ENCODE measurements around the gene MIF4GD.

Gene MIF4GD

DNA sequence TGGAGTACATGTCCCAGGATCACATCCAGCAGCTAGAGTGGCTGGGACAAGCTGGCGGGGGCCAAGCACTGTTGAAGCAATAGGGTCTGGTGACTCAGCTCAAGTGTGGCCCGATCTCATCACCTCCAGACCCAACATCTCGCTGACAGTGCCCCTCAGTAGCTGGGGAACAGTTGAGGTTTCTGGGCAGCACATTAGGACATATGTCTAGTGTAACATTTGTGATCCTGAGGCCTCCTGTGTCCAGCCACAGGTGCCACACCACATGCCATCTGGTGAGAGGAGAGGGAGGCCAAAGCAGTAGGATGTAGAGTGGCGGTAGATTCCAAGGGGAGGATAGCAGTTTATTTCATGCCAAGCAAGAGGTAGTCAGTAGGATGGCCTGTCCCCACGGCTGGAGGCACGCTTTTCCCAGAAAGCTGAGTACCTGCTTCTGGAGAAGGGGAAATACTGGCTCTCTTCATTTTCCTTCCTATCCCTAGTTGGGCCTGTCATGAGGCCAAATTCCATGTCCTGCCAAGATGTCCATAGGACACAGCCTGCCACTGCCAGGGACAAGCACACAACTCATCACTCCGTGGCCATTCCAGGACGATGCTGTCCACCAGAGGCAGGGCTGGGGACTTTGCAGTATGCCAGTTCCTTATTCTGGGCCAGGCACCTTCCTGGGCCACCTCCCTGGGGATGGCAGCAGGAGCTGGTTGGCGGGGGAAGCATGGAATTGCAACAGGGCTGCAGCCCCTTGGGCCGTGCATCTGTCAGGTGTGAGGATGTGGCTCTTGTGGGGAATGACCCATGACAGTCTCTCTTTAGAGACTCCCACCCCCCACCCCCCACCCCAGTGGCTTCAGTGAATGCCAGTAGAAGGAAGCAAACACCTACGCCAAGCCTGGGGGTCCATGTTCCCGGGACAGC is 33.7 kb downstream of the MIF4GD start:
- no peak for DNase-seq
- ChIA-PET POLR2A (interaction anchor here (0.5 to 0.6 kb wide), 3 partner anchors 14 to 24 kb away, joined by 3 to 6 read pairs (median 3); partner anchors contain the start of genes GGA3 and MRPS7), CTCF (interaction anchor here (0.9 to 7.5 kb wide), 15 partner anchors 7 to 276 kb away, joined by 3 to 50 read pairs (median 4); partner anchors contain the start of genes GGA3, MIF4GD and MRPS7)
- H3K4me3 ChIP-seq (ENCODE audit: control insufficient read depth in 1 of 7, extremely low read depth in 1 of 7, insufficient read depth in 4 of 7, low read depth in 2 of 7, low read length in 6 of 7) = no peak overlapping the region
- WGBS (ENCODE audit: insufficient coverage) = 94% methylated on average over 9 of the region's 12 CpGs
- H3K9me3 ChIP-seq (ENCODE audit: control extremely low read depth in 1 of 5, control insufficient read depth in 4 of 5, insufficient read depth in 2 of 5, low read depth in 1 of 5, low read length in 4 of 5) = no peaks in the 10 kb centered on the region
- H3K27ac ChIP-seq (ENCODE audit: insufficient read depth in 1 of 2, low read depth in 1 of 2, low read length in 2 of 2, poor library complexity in 1 of 2, severe bottlenecking in 2 of 2) = no peak overlapping the region
- peaks cover 17 to 90% (median 69%) of the 10 kb centered on the region in 4 experiments for H3K36me3 ChIP-seq (ENCODE audit: control insufficient read depth in 4 of 4, insufficient read depth in 4 of 4, low read length in 3 of 4)
- H3K4me1 ChIP-seq (ENCODE audit: control extremely low read depth in 1 of 4, control insufficient read depth in 4 of 4, insufficient read depth in 4 of 4, low read length in 3 of 4) = no peaks in the 10 kb centered on the region
- no peaks in the 10 kb centered on the region for H3K27me3 ChIP-seq (replicated peaks in 2 of 5; ENCODE audit: control insufficient read depth in 4 of 5, insufficient read depth in 5 of 5, low read length in 4 of 5)

DNA sequence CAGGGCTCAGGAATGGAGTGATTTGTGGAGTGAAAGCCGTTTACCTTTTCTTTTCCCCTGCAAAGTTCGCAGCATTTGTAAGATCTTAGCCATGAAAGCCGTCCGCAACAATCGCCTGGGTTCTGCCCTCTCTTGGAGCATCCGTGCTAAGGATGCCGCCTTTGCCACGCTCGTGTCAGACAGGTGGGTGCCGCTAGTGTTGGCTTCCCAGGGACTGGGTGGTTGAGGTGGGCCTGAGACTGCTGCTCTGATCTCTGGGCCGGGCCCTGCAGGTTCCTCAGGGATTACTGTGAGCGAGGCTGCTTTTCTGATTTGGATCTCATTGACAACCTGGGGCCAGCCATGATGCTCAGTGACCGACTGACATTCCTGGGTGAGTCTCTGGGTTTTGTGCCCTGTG is 38.2 kb downstream of the MIF4GD start:
- CTCF ChIA-PET = interaction anchor here (0.6 to 5.1 kb wide), 5 partner anchors 8 to 34 kb away, joined by 3 to 50 read pairs (median 5); no protein-coding TSS in a partner anchor
- H3K4me1 ChIP-seq (ENCODE audit: control extremely low read depth in 1 of 4, control insufficient read depth in 4 of 4, insufficient read depth in 4 of 4, low read length in 3 of 4) = no peaks in the 10 kb centered on the region
- H3K9me3 ChIP-seq (ENCODE audit: control extremely low read depth in 1 of 5, control insufficient read depth in 4 of 5, insufficient read depth in 2 of 5, low read depth in 1 of 5, low read length in 4 of 5) = no peaks in the 10 kb centered on the region
- WGBS (ENCODE audit: insufficient coverage) = 94% methylated on average over 13 of the region's 13 CpGs
- POLR2A ChIA-PET = no interaction called here
- no peak overlapping the region for H3K4me3 ChIP-seq (ENCODE audit: control insufficient read depth in 1 of 7, extremely low read depth in 1 of 7, insufficient read depth in 4 of 7, low read depth in 2 of 7, low read length in 6 of 7)
- no peak overlapping the region for H3K27ac ChIP-seq (ENCODE audit: insufficient read depth in 1 of 2, low read depth in 1 of 2, low read length in 2 of 2, poor library complexity in 1 of 2, severe bottlenecking in 2 of 2)
- peaks cover 22 to 86% (median 67%) of the 10 kb centered on the region in 4 experiments for H3K36me3 ChIP-seq (ENCODE audit: control insufficient read depth in 4 of 4, insufficient read depth in 4 of 4, low read length in 3 of 4)
- no peaks in the 10 kb centered on the region for H3K27me3 ChIP-seq (replicated peaks in 2 of 5; ENCODE audit: control insufficient read depth in 4 of 5, insufficient read depth in 5 of 5, low read length in 4 of 5)
- DNase-seq = no peak

DNA sequence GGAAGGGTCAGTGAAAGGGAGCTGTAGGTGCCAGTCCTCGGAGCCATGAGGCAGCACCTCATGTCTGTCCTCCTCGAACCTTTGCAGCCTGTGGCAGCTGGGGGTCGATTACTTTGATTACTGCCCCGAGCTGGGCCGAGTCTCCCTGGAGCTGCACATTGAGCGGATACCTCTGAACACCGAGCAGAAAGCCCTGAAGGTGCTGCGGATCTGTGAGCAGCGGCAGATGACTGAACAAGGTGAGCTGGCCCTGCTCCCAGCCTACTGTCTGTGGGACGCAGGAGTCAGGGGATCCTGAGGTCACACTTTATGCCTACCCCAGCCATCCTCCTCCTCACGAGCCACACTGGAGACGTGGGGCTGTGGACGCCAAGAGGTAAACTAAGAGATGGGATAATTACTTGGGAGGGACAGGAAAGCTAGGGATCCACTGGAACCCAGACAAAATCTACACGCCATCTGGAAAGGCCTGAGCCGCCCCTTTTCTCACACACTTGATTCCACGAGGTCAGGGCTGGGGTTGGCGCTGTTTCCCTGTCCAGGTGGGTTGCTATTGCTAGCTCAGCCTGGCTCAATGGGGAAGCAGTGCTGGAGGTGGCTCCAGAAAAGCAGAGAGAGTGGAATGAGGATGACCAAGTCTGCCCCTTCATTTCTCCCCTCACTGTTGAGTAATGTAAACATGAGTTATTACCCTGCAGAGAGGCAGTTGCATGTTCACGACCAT is 39.1 kb downstream of the MIF4GD start:
- POLR2A ChIA-PET = no interaction called here
- DNase-seq = no peak
- CTCF ChIA-PET = interaction anchor here (0.6 to 5.1 kb wide), 7 partner anchors 9 to 120 kb away, joined by 3 to 50 read pairs (median 4); no protein-coding TSS in a partner anchor
- H3K9me3 ChIP-seq (ENCODE audit: control extremely low read depth in 1 of 5, control insufficient read depth in 4 of 5, insufficient read depth in 2 of 5, low read depth in 1 of 5, low read length in 4 of 5) = no peaks in the 10 kb centered on the region
- H3K4me3 ChIP-seq (ENCODE audit: control insufficient read depth in 1 of 7, extremely low read depth in 1 of 7, insufficient read depth in 4 of 7, low read depth in 2 of 7, low read length in 6 of 7) = no peak overlapping the region
- WGBS (ENCODE audit: insufficient coverage) = 99% methylated on average over 12 of the region's 18 CpGs
- peaks cover 20 to 81% (median 60%) of the 10 kb centered on the region in 4 experiments for H3K36me3 ChIP-seq (ENCODE audit: control insufficient read depth in 4 of 4, insufficient read depth in 4 of 4, low read length in 3 of 4)
- no peaks in the 10 kb centered on the region for H3K4me1 ChIP-seq (ENCODE audit: control extremely low read depth in 1 of 4, control insufficient read depth in 4 of 4, insufficient read depth in 4 of 4, low read length in 3 of 4)
- no peak overlapping the region for H3K27ac ChIP-seq (ENCODE audit: insufficient read depth in 1 of 2, low read depth in 1 of 2, low read length in 2 of 2, poor library complexity in 1 of 2, severe bottlenecking in 2 of 2)
- H3K27me3 ChIP-seq (replicated peaks in 2 of 5; ENCODE audit: control insufficient read depth in 4 of 5, insufficient read depth in 5 of 5, low read length in 4 of 5) = no peaks in the 10 kb centered on the region

DNA sequence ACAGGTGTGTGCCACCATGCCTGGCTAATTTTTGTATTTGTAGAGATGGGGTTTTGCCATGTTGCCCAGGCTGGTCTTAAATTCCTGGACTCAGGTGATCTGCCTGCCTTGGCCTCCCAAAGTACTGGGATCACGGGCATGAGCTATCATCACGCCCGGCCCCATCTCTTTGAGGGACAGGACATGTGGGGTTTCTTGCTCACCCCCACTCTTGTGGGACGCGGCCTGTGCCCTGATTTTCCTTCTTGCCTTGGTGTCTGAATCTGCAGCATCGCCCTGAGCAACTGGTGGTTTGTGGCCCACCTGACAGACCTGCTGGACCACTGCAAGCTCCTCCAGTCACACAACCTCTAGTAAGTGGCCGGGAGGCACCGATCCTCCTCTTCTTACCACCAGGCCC is 40.0 kb downstream of the MIF4GD start:
- Histone ChIP-seq H3K9me3 (ENCODE audit: control extremely low read depth in 1 of 5, control insufficient read depth in 4 of 5, insufficient read depth in 2 of 5, low read depth in 1 of 5, low read length in 4 of 5) (no peaks in the 10 kb centered on the region), H3K27me3 (replicated peaks in 2 of 5; ENCODE audit: control insufficient read depth in 4 of 5, insufficient read depth in 5 of 5, low read length in 4 of 5) (no peaks in the 10 kb centered on the region), H3K27ac (ENCODE audit: insufficient read depth in 1 of 2, low read depth in 1 of 2, low read length in 2 of 2, poor library complexity in 1 of 2, severe bottlenecking in 2 of 2) (peak overlapping the region in 1 of 2 experiments; percentile 6), H3K36me3 (ENCODE audit: control insufficient read depth in 4 of 4, insufficient read depth in 4 of 4, low read length in 3 of 4) (peaks cover 23 to 81% (median 64%) of the 10 kb centered on the region in 4 experiments), H3K4me1 (ENCODE audit: control extremely low read depth in 1 of 4, control insufficient read depth in 4 of 4, insufficient read depth in 4 of 4, low read length in 3 of 4) (no peaks in the 10 kb centered on the region), H3K4me3 (ENCODE audit: control insufficient read depth in 1 of 7, extremely low read depth in 1 of 7, insufficient read depth in 4 of 7, low read depth in 2 of 7, low read length in 6 of 7) (no peak overlapping the region)
- 98% methylated on average over 6 of the region's 8 CpGs for WGBS (ENCODE audit: insufficient coverage)
- DNase-seq = no peak
- ChIA-PET CTCF (interaction anchor here (1.5 to 5.1 kb wide), 5 partner anchors 10 to 270 kb away, joined by 3 to 50 read pairs (median 4); no protein-coding TSS in a partner anchor), POLR2A (no interaction called here)

DNA sequence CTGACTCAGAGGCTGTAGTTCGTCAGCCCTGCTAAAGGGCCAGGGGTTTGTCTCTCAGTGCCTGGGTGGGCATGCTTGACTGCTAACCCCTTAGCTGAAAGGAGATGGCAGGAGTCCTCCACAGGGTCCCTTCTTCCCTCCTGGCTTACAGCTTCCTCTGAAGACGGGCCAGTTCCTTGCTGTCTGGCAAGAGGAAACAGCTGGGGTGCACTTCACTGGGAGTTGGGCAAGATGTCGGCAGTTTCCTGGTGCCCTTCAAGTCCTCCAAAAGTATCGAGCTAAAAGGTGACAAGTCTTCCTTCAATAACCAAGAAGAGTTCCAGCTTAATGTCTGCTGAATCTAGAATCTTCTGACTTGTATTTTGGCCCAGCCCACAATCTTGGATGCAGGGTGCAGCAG is 42.2 kb downstream of the MIF4GD start:
- H3K36me3 ChIP-seq (ENCODE audit: control insufficient read depth in 4 of 4, insufficient read depth in 4 of 4, low read length in 3 of 4) = peaks cover 20 to 80% (median 63%) of the 10 kb centered on the region in 4 experiments
- no peaks in the 10 kb centered on the region for H3K27me3 ChIP-seq (replicated peaks in 2 of 5; ENCODE audit: control insufficient read depth in 4 of 5, insufficient read depth in 5 of 5, low read length in 4 of 5)
- no peak overlapping the region for H3K27ac ChIP-seq (ENCODE audit: insufficient read depth in 1 of 2, low read depth in 1 of 2, low read length in 2 of 2, poor library complexity in 1 of 2, severe bottlenecking in 2 of 2)
- no peaks in the 10 kb centered on the region for H3K4me1 ChIP-seq (ENCODE audit: control extremely low read depth in 1 of 4, control insufficient read depth in 4 of 4, insufficient read depth in 4 of 4, low read length in 3 of 4)
- no peak overlapping the region for H3K4me3 ChIP-seq (ENCODE audit: control insufficient read depth in 1 of 7, extremely low read depth in 1 of 7, insufficient read depth in 4 of 7, low read depth in 2 of 7, low read length in 6 of 7)
- POLR2A ChIA-PET = no interaction called here
- H3K9me3 ChIP-seq (ENCODE audit: control extremely low read depth in 1 of 5, control insufficient read depth in 4 of 5, insufficient read depth in 2 of 5, low read depth in 1 of 5, low read length in 4 of 5) = no peaks in the 10 kb centered on the region
- DNase-seq = no peak
- CTCF ChIA-PET = interaction anchor here (0.6 to 5.1 kb wide), 5 partner anchors 8 to 169 kb away, joined by 3 to 50 read pairs (median 3); no protein-coding TSS in a partner anchor
- 61% methylated on average over 2 of the region's 4 CpGs for WGBS (ENCODE audit: insufficient coverage)

DNA sequence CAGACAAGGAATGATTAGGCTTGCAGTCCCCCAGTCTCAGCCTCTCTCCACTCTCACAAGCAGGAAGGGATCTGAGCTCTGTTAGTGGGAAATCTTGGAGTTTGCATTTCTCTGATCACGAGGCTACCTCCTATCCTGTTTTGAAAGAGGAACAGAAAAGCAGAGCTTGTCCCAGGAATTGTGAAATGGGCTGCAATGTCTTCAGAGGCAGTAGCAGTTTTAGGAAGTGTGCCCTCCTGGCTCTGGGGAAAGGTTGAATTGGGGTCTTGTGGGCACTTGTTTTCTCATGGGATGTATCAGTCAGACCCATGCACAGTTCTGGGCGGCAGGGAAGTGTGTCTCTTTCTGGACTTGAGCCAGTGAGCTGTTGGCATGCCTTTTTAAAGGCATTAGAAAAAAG is 42.7 kb downstream of the MIF4GD start:
- DNase-seq = no peak
- no peaks in the 10 kb centered on the region for H3K4me1 ChIP-seq (ENCODE audit: control extremely low read depth in 1 of 4, control insufficient read depth in 4 of 4, insufficient read depth in 4 of 4, low read length in 3 of 4)
- peaks cover 22 to 80% (median 62%) of the 10 kb centered on the region in 4 experiments for H3K36me3 ChIP-seq (ENCODE audit: control insufficient read depth in 4 of 4, insufficient read depth in 4 of 4, low read length in 3 of 4)
- CTCF ChIA-PET = interaction anchor here (1.3 to 5.1 kb wide), 2 partner anchors 12 to 150 kb away, joined by 3 to 50 read pairs; no protein-coding TSS in a partner anchor
- H3K27ac ChIP-seq (ENCODE audit: insufficient read depth in 1 of 2, low read depth in 1 of 2, low read length in 2 of 2, poor library complexity in 1 of 2, severe bottlenecking in 2 of 2) = no peak overlapping the region
- no peaks in the 10 kb centered on the region for H3K27me3 ChIP-seq (replicated peaks in 2 of 5; ENCODE audit: control insufficient read depth in 4 of 5, insufficient read depth in 5 of 5, low read length in 4 of 5)
- H3K9me3 ChIP-seq (ENCODE audit: control extremely low read depth in 1 of 5, control insufficient read depth in 4 of 5, insufficient read depth in 2 of 5, low read depth in 1 of 5, low read length in 4 of 5) = no peaks in the 10 kb centered on the region
- 60% methylated on average over 1 of the region's 2 CpGs for WGBS (ENCODE audit: insufficient coverage)
- POLR2A ChIA-PET = no interaction called here
- no peak overlapping the region for H3K4me3 ChIP-seq (ENCODE audit: control insufficient read depth in 1 of 7, extremely low read depth in 1 of 7, insufficient read depth in 4 of 7, low read depth in 2 of 7, low read length in 6 of 7)

All from common myeloid progenitor, CD34-positive (primary cell).